ENCODE measurements around the gene MMP17. TPM values are rescaled to one million over a fixed set of nuclear protein-coding genes. Genes with fewer than 3 reads are reported as not detected.

Gene MMP17
- polyA plus RNA-seq, 4 donors, result 0.55 to 3.9 (median 0.91) TPM

GRCh38 chr12:131829791-131830334 is 1.7 kb downstream of the MMP17 start:
- no peak for DNase-seq (ENCODE audit: low read depth in 4 of 4, low spot score in 3 of 4)

GRCh38 chr12:131830335-131830913 is 2.2 kb downstream of the MMP17 start:
- peak in 1 of 4 donors; percentile 54 for DNase-seq (ENCODE audit: low read depth in 4 of 4, low spot score in 3 of 4)

GRCh38 chr12:131830914-131831571 is 2.9 kb downstream of the MMP17 start:
- DNase-seq (ENCODE audit: low read depth in 4 of 4, low spot score in 3 of 4), result no peak

- DNase-seq (ENCODE audit: low read depth in 4 of 4, low spot score in 3 of 4), result no peak
Measured at GRCh38 chr12:131831635-131832041, 3.4 kb downstream of the MMP17 start.

- no peak for DNase-seq (ENCODE audit: low read depth in 4 of 4, low spot score in 3 of 4)
Measured at GRCh38 chr12:131832321-131833231, 4.4 kb downstream of the MMP17 start.

- no peak for DNase-seq (ENCODE audit: low read depth in 4 of 4, low spot score in 3 of 4)
Measured at GRCh38 chr12:131833288-131833895, 5.2 kb downstream of the MMP17 start.

GRCh38 chr12:131833896-131834641 is 5.9 kb downstream of the MMP17 start:
- DNase-seq (ENCODE audit: low read depth in 4 of 4, low spot score in 3 of 4), result no peak

- no peak for DNase-seq (ENCODE audit: low read depth in 4 of 4, low spot score in 3 of 4)
Measured at GRCh38 chr12:131834798-131835615, 6.8 kb downstream of the MMP17 start.

- DNase-seq (ENCODE audit: low read depth in 4 of 4, low spot score in 3 of 4), result no peak
Measured at GRCh38 chr12:131835616-131836171, 7.5 kb downstream of the MMP17 start.

- DNase-seq (ENCODE audit: low read depth in 4 of 4, low spot score in 3 of 4), result no peak
Measured at GRCh38 chr12:131836193-131836592, 8.0 kb downstream of the MMP17 start.

- no peak for DNase-seq (ENCODE audit: low read depth in 4 of 4, low spot score in 3 of 4)
Measured at GRCh38 chr12:131836714-131837397, 8.7 kb downstream of the MMP17 start.

GRCh38 chr12:131840643-131841416 is 12.6 kb downstream of the MMP17 start:
- no peak for DNase-seq (ENCODE audit: low read depth in 4 of 4, low spot score in 3 of 4)

- no peak for DNase-seq (ENCODE audit: low read depth in 4 of 4, low spot score in 3 of 4)
Measured at GRCh38 chr12:131841547-131841946, 13.4 kb downstream of the MMP17 start.

GRCh38 chr12:131842169-131842568 is 14.0 kb downstream of the MMP17 start:
- DNase-seq (ENCODE audit: low read depth in 4 of 4, low spot score in 3 of 4), result no peak

- no peak for DNase-seq (ENCODE audit: low read depth in 4 of 4, low spot score in 3 of 4)
Measured at GRCh38 chr12:131843527-131843926, 15.3 kb downstream of the MMP17 start.

- DNase-seq (ENCODE audit: low read depth in 4 of 4, low spot score in 3 of 4), result no peak
Measured at GRCh38 chr12:131844140-131844539, 15.9 kb downstream of the MMP17 start.

- no peak for DNase-seq (ENCODE audit: low read depth in 4 of 4, low spot score in 3 of 4)
Measured at GRCh38 chr12:131844656-131845055, 16.5 kb downstream of the MMP17 start.

- DNase-seq (ENCODE audit: low read depth in 4 of 4, low spot score in 3 of 4), result no peak
Measured at GRCh38 chr12:131845121-131845520, 16.9 kb downstream of the MMP17 start.

Measured in left renal pelvis (tissue), 4 donors.